Subcutaneous abdominal adipose tissue (tissue), 5 donors: Measurements from ENCODE around the gene TBCD.

Experiments
- H3K27ac ChIP-seq: one replicate; pipeline ENCODE4 v1.7.0; 2013; ENCODE audit warnings: low read depth, mild to moderate bottlenecking, inconsistent platforms, low read length, moderate library complexity
- H3K27me3 ChIP-seq, 5 donors: one replicate each; pipeline ENCODE4 v1.7.0; 2013; ENCODE audit warnings: low read length in 5 of 5, inconsistent platforms in 1 of 5; ENCODE audit not compliant: control insufficient read depth in 5 of 5, insufficient read depth in 4 of 5
- H3K36me3 ChIP-seq, 5 donors: one replicate each; pipeline ENCODE4 v1.7.0; 2013; ENCODE audit warnings: low read length in 5 of 5; ENCODE audit not compliant: control insufficient read depth in 5 of 5, insufficient read depth in 5 of 5
- H3K4me1 ChIP-seq, 5 donors: one replicate each; pipeline ENCODE4 v1.7.0; 2013; ENCODE audit warnings: low read length in 5 of 5, mild to moderate bottlenecking in 3 of 5, moderate library complexity in 1 of 5; ENCODE audit not compliant: control insufficient read depth in 5 of 5, insufficient read depth in 5 of 5
- H3K4me3 ChIP-seq, 5 donors: one replicate each; pipeline ENCODE4 v1.7.0; 2013; ENCODE audit warnings: low read length in 5 of 5, low read depth in 1 of 5
- H3K9ac ChIP-seq, 5 donors: one replicate each; pipeline ENCODE4 v1.7.0; 2013; ENCODE audit warnings: low read length in 5 of 5, mild to moderate bottlenecking in 4 of 5, moderate library complexity in 3 of 5
- H3K9me3 ChIP-seq, 5 donors: one replicate each; pipeline ENCODE4 v1.7.0; 2013; ENCODE audit warnings: low read length in 5 of 5; ENCODE audit not compliant: control insufficient read depth in 5 of 5
- donor health status: healthy.
- donor health status: healthy.
- donor health status: healthy.
- donor health status: healthy.
- donor health status: healthy.

TBCD gene

DNA sequence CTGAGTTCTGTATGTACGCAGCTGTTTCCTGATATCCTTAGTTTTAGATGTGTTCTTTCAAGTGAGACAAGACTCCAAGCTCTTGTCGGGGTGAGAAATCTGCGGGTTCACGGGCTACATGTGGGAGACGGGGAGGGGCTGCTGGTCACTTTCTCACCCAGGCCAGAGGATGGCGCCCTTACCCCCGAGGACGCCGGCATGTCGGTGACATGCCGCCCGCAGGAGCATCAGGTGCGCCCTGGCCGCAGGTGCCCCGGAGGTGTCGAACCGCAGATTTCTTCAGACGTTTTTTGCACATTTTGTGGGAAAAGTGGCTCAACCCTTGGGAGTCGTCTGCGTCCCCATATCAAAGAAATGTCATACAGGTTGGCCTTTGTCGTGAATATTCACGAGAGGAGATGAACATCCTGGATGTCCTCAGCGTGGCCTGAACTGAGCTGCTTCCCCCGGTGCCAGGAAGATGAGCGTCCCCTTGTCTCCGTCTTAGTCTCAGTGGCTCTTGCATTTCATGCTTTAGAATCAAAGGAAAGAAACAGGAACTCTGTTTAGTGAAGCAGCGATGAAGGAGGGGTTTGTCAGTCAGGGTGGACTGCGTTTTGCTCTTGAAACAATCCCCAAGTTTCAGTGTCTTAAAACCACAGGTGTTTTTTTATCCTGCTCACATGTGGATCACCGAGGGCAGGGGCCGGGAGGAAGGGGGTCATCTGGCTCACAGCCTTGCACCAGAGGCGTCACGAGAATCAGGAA, 163.3 kb downstream of the TBCD start:
- peaks cover 0 to 35% (median 20%) of the 10 kb centered on the region in 5 donors for H3K36me3 ChIP-seq
- no peak overlapping the region for H3K4me3 ChIP-seq
- H3K27ac ChIP-seq: no peak overlapping the region
- H3K27me3 ChIP-seq: no peaks in the 10 kb centered on the region
- no peaks in the 10 kb centered on the region for H3K9me3 ChIP-seq
- H3K4me1 ChIP-seq: peaks cover 3 to 33% (median 25%) of the 10 kb centered on the region in 5 donors
- H3K9ac ChIP-seq: no peak overlapping the region

DNA sequence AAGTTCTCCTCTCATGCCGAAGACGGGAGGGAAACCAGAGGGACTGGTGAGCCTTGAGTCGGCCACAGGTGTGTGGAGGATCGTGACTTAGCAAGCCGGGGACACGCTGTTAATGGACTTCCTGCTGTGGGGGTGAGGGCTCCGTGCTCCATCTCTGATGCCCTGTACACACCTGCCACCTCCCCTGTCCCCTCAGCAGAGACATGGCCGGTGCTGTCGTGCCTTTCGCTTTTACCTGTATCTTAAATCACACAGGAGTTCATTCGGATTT, 163.8 kb downstream of the TBCD start:
- no peaks in the 10 kb centered on the region for H3K27me3 ChIP-seq
- H3K36me3 ChIP-seq: peaks cover 0 to 37% (median 20%) of the 10 kb centered on the region in 5 donors

DNA sequence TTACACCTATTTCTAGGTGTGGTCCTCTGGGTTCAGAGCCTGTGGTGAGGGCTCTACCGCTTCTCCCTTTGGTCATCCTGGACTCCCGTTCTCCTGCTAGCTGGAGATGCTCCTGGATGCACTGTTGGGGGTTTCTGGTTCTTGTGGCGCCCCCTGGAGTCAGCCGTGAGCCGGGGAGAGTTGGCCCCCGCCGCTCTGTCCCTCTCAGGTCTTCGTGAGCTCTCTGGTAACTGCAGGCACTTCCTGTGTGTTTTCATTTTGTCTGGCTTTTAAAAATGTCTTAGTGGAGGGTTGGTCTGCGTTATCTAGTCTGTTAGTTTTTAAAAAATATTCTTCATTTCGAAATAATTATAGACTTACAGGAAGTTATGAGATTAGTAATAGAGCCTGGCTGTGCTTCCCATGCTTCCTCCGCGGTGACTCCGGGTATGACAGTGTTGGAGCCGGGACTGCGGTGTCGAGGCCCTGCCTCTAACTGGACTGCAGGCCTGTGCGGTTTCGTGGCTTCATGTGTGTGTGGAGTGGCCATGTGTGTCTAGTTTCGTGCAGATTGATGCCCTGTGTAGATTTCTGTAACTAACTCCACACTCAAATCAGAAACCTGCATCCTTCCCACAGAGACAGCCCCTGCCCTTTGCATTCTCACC, 166.0 kb downstream of the TBCD start:
- Histone ChIP-seq H3K4me1 (peaks cover under 1 to 19% (median 16%) of the 10 kb centered on the region in 5 donors), H3K4me3 (no peak overlapping the region), H3K27ac (no peak overlapping the region), H3K9ac (no peak overlapping the region), H3K36me3 (peaks cover 0 to 31% (median 22%) of the 10 kb centered on the region in 5 donors), H3K27me3 (no peaks in the 10 kb centered on the region), H3K9me3 (no peaks in the 10 kb centered on the region)

More for the DNA sequence above, 163.8 kb downstream of the TBCD start:
- H3K9ac ChIP-seq: no peak overlapping the region
- no peak overlapping the region for H3K4me3 ChIP-seq
- no peaks in the 10 kb centered on the region for H3K9me3 ChIP-seq
- H3K4me1 ChIP-seq: peaks cover 3 to 33% (median 25%) of the 10 kb centered on the region in 5 donors
- H3K27ac ChIP-seq: no peak overlapping the region

DNA sequence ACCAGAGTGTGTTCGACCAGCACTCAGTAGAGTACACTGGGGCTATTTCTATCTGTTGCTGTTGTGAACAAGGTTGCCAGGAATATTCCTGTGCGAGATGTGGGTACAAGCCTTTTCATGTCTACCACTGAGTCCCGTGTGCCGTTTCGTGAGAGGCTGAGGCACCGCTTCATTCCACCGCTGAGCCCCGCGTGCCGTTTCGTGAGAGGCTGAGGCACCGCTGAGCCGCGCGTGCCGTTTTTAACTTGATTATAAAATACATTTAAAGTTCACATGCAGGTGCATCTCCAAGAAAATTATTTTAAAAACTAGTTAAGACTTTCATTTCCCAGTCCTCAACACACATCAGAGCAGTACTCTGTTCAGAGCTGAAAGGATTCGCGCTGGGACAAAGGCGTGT, 166.6 kb downstream of the TBCD start:
- H3K4me1 ChIP-seq: peaks cover 0 to 16% (median 14%) of the 10 kb centered on the region in 5 donors
- H3K9me3 ChIP-seq: no peaks in the 10 kb centered on the region
- H3K27ac ChIP-seq: no peak overlapping the region
- H3K9ac ChIP-seq: no peak overlapping the region
- H3K4me3 ChIP-seq: no peak overlapping the region
- H3K36me3 ChIP-seq: peaks cover 0 to 33% (median 20%) of the 10 kb centered on the region in 5 donors
- no peaks in the 10 kb centered on the region for H3K27me3 ChIP-seq

DNA sequence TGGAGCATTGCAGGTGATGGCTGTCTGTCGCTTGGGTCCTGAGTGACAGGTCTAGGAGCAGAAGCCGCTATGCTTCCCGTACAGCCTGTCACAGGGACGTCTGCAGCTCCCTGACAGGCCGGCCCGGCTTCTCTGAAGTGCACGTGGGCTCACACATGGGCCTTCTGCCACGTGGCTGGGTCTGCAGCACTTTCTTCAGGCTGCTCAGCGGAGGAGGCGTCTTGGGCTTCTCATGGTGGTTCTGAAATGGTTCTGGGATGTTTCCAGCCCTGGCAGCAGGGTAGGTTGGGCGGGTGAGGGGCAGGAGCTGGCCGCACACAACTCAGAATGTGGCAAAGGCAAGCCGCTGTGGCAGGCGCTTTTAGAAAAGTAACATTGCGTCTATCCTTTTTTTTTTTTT, 168.3 kb downstream of the TBCD start:
- Histone ChIP-seq H3K27ac (no peak overlapping the region), H3K4me1 (peaks cover 0 to 2% (median under 1%) of the 10 kb centered on the region in 5 donors), H3K9me3 (no peaks in the 10 kb centered on the region), H3K36me3 (peaks cover 0 to 49% (median 31%) of the 10 kb centered on the region in 5 donors), H3K9ac (no peak overlapping the region), H3K27me3 (no peaks in the 10 kb centered on the region), H3K4me3 (no peak overlapping the region)

DNA sequence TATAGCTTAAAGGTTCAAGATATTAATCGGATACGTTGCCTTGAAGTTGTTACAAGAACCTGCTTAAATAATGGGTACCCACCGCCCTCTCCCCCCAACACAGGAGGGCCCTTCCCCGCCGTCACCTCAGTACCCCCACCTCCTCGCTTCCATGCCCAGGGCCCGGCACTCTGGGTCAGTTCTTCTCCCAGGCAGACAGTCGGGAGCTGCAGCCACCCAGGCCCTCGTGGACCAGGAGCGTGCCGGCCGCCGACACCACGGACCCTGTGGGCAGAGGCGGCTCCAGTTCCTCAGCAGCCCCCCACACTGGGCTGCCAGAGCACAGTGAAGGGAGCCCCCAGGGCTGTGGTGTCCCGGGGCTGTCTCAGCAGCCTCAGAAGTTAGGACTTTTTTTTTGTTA, 168.8 kb downstream of the TBCD start:
- no peak overlapping the region for H3K27ac ChIP-seq
- no peaks in the 10 kb centered on the region for H3K27me3 ChIP-seq
- H3K9ac ChIP-seq: no peak overlapping the region
- H3K36me3 ChIP-seq: peaks cover 0 to 52% (median 36%) of the 10 kb centered on the region in 5 donors
- H3K9me3 ChIP-seq: no peaks in the 10 kb centered on the region
- no peaks in the 10 kb centered on the region for H3K4me1 ChIP-seq
- H3K4me3 ChIP-seq: no peak overlapping the region

DNA sequence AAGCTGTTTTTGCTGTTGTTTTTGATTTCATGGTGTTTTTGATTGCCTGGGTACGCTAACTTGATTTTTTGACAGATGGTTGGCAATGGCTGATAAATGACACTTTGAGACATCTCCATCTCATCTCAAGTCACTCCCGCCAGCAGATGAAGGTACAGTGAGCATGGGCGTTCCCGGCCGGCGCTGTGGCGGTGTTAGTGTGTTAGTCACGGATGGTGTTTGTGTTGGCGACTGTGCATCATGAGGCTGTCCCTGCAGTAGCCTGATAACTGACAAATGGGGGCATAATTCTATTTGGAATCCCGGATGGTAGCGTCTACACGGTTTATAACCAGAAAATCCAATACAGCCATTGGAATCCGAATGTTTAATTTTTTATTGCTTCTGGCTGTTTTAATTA, 169.6 kb downstream of the TBCD start:
- Histone ChIP-seq H3K36me3 (peaks cover 2 to 55% (median 38%) of the 10 kb centered on the region in 5 donors), H3K4me3 (no peak overlapping the region), H3K4me1 (no peaks in the 10 kb centered on the region), H3K9me3 (no peaks in the 10 kb centered on the region), H3K27ac (no peak overlapping the region), H3K9ac (no peak overlapping the region), H3K27me3 (no peaks in the 10 kb centered on the region)

DNA sequence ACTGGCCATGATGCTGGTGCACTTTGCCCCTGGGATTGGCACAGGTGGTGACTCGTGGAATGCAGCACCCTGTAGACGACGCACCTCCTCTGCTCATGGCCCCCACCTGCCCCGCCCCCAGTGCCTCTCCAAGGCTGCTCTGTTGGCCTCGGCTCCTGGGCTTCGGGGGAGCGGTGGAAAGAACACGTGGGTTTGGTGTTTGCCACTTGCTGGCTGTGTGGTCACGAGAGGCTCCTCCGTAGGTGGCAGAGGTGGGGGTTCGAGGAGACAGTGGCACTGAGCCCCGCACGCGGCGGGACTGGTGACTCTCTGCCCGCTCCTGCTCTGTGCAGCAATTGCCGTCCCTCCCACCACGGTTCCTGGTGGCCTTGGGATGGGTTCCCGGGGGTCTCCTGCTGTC, 170.8 kb downstream of the TBCD start:
- H3K4me3 ChIP-seq: no peak overlapping the region

DNA sequence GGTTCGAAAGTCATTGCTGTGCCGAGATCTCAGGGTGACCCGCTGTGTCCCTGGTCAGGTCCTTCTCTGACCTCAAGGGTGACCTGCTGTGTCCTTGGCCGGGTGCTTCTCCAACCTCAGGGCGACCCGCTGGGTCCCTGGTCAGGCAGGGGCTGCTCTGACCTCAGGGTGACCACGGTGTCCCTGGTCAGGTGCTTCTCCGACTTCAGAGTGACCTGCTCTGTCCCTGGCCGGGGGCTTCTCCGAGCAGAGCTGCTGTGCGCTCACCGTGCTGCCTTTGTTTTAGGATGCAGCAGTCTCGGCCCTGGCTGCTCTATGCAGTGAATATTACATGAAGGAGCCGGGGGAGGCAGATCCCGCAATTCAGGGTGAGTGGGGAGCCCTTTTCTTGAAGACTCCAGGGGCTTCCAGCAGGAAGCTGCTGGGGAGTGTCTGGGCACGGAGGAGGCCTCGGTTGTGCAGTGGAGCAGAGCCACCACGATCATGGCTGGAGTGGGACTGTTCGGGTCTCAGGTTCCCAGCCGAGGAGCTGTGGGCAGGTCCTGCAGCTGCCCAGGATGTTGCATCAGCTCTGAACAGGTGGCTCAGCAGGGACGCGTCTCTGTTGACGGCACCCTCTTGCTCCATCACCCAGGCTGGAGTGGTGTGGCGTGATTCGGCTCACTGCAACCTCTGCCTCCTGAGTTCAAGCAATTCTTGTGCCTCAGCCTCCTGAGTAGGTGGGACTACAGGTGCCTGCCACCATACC, 171.7 kb downstream of the TBCD start:
- no peaks in the 10 kb centered on the region for H3K27me3 ChIP-seq
- H3K27ac ChIP-seq: no peak overlapping the region
- H3K9ac ChIP-seq: no peak overlapping the region
- no peaks in the 10 kb centered on the region for H3K9me3 ChIP-seq
- H3K4me1 ChIP-seq: no peaks in the 10 kb centered on the region
- H3K4me3 ChIP-seq: no peak overlapping the region
- H3K36me3 ChIP-seq: peaks cover 3 to 76% (median 57%) of the 10 kb centered on the region in 5 donors

More for the DNA sequence above, 170.8 kb downstream of the TBCD start:
- no peaks in the 10 kb centered on the region for H3K4me1 ChIP-seq
- H3K27me3 ChIP-seq: no peaks in the 10 kb centered on the region
- peaks cover 3 to 68% (median 50%) of the 10 kb centered on the region in 5 donors for H3K36me3 ChIP-seq
- no peaks in the 10 kb centered on the region for H3K9me3 ChIP-seq
- no peak overlapping the region for H3K27ac ChIP-seq
- H3K9ac ChIP-seq: no peak overlapping the region

DNA sequence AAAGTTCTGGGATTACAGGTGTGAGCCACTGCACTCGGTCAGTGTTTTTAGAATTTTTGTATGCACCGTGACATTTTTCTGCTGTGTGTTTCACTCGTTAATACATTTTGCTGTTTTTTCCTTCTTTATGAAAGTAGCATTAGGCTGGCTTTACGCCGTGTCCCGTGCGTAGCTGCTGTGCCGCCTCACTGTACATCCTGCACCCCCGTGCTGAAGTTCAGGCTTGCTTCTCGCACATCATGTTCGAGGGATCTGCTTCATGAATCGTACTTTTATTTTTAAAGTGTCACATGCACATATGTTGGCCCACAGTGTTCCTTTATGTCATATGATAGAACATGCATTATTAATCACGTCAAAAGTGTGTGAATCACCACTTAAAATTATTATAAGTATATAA, 172.3 kb downstream of the TBCD start:
- Histone ChIP-seq H3K27me3 (no peaks in the 10 kb centered on the region), H3K9ac (no peak overlapping the region), H3K27ac (no peak overlapping the region), H3K36me3 (peaks cover 3 to 83% (median 64%) of the 10 kb centered on the region in 5 donors), H3K4me1 (peaks cover 0 to 1% (median 0%) of the 10 kb centered on the region in 5 donors), H3K4me3 (no peak overlapping the region), H3K9me3 (no peaks in the 10 kb centered on the region)
